Pancreas (tissue), 10 donors: ENCODE measurements around the gene STX18. TPM values are rescaled to one million over a fixed set of nuclear protein-coding genes. Genes with fewer than 3 reads are reported as not detected.

Source experiments
- ATAC-seq, 4 donors: fragments of 200-7000 bp; cut with Tn5 transposase; one replicate each; pipeline versions ENCODE4 v1.8.0 to v1.9.1; 2020; ENCODE audit warnings: mild to moderate bottlenecking in 4 of 4, moderate library complexity in 4 of 4
- DNase-seq, 6 donors: peaks; one replicate each; pipeline ENCODE4 v3.0.0-alpha.2; 2020
- FAIRE-seq: peaks from 2 replicates; lab custom pipeline; 2012; peaks lifted over from hg19 to GRCh38; lab: Jason Lieb, UNC
- H3K27ac ChIP-seq, 4 donors: fragments of 200-600 bp; sonication (generic); 1 replicate in 3 of 4; 2 replicates in 1 of 4; pipeline versions ENCODE4 v1.5.0 to v1.8.0; 2020
- H3K27me3 ChIP-seq, 4 donors: fragments of 200-600 bp; one replicate each; pipeline ENCODE4 v1.8.0; 2021
- H3K36me3 ChIP-seq, 3 donors: fragments of 200-600 bp; sonication (generic) in 1 of 3; one replicate each; pipeline versions ENCODE4 v1.5.0 to v1.8.0; 2020 to 2021
- H3K4me1 ChIP-seq, 3 donors: fragments of 200-600 bp; one replicate each; pipeline ENCODE4 v1.8.0; 2021
- H3K4me3 ChIP-seq, 4 donors: fragments of 200-600 bp; sonication (generic) in 2 of 4; one replicate each; pipeline versions ENCODE4 v1.5.0 to v1.8.0; 2020 to 2021
- H3K9me3 ChIP-seq, 4 donors: fragments of 200-600 bp; one replicate each; pipeline ENCODE4 v1.8.0; 2021
- CTCF ChIP-seq, 4 donors: fragments of 200-600 bp; sonication (generic) in 3 of 4; IDR thresholded peaks; one replicate each; pipeline versions ENCODE4 v1.5.0 to v1.8.0; 2021; ENCODE audit warnings: antibody characterized with exemption in 4 of 4
- WGBS, 2 donors: extraction: QIAGEN DNeasy Blood & Tissue Kit; methylation state at CpG; one replicate each; pipeline ENCODE4 v1.1.7; 2013; 5-methylcytosine and 5-hydroxymethylcytosine counted together
- intact Hi-C, 3 donors: fragments of 100-400 bp; cut with DNase I; formaldehyde crosslinking; loops; one replicate each; pipeline versions ENCODE4 v1.11.1 to v1.14.2; 2022
- polyA plus RNA-seq, 2 donors: library from polyadenylated mRNA; stranded (reverse); fragments of 200-250 nt; gene quantifications; one replicate each; pipeline ENCODE4 v1.2.3, GENCODE V29; 2013
- total RNA-seq, 6 donors: library from RNA; stranded (reverse); fragmentation: NEBNext Ultra II Directional in 4 of 6; extraction: Animal tissue kit (Norgen Biotek cat#: 25700) in 4 of 6; gene quantifications; one replicate each; pipeline versions ENCODE4 v1.2.1 to v1.2.4, GENCODE V29; 2021 to 2023
- donor health status: healthy with polysubstance abuse.
- donor health status: DM: no; HTN: no; CAD: no; lungs with moderate emphysema.
- donor health status: DM: no; HTN: no; CAD: no.
- donor health status: control.
- donor health status: control.
- donor health status: Bipolar disorder and iron deficiency.
- donor health status: DM: yes; HTN: yes; CAD: no.
- donor health status: DM: no; HTN: no; CAD: no.
- donor health status: DM: no; HTN: no; CAD: no.
- donor health status: DM: yes; HTN: yes; CAD: no.

Gene STX18
- total and polyA plus RNA-seq, 8 donors = 13.6 to 35.9 (median 19.0) TPM

GRCh38 chr4:4480685-4481398 lies 61.0 kb downstream of the STX18 start:
- no peaks in the 10 kb centered on the region for H3K36me3 ChIP-seq
- peaks cover 0 to 13% (median 9%) of the 10 kb centered on the region in 3 donors for H3K4me1 ChIP-seq
- 62 to 69% methylated on average over 6 of the region's 6 CpGs for WGBS, 2 donors
- H3K27ac ChIP-seq = no peak overlapping the region
- peak in 1 of 4 donors; percentile 13 for TF ChIP-seq CTCF (IDR thresholded peaks at IDR 0.05)
- intact Hi-C loops = no loop called here
- no peaks in the 10 kb centered on the region for H3K9me3 ChIP-seq
- ATAC-seq (peak in 2 of 4 donors; percentile 48 to 55), FAIRE-seq (no peak), DNase-seq (no peak)
- no peaks in the 10 kb centered on the region for H3K27me3 ChIP-seq
- no peak overlapping the region for H3K4me3 ChIP-seq

GRCh38 chr4:4480205-4480604 lies 61.6 kb downstream of the STX18 start:
- intact Hi-C loops = no loop called here
- ATAC-seq (no peak), DNase-seq (no peak), FAIRE-seq (no peak)
- WGBS, 2 donors = 80 to 81% methylated on average over 7 of the region's 7 CpGs
- Histone ChIP-seq H3K4me3 (no peak overlapping the region), H3K9me3 (no peaks in the 10 kb centered on the region), H3K27ac (no peak overlapping the region), H3K27me3 (no peaks in the 10 kb centered on the region), H3K36me3 (no peaks in the 10 kb centered on the region), H3K4me1 (peaks cover 0 to 13% (median 9%) of the 10 kb centered on the region in 3 donors)
- no peak for TF ChIP-seq CTCF (IDR thresholded peaks at IDR 0.05)

- TF ChIP-seq CTCF (IDR thresholded peaks at IDR 0.05) = no peak
- FAIRE-seq = no peak
Measured at GRCh38 chr4:4479366-4479765, 62.5 kb downstream of the STX18 start.

GRCh38 chr4:4477796-4478195 lies 64.1 kb downstream of the STX18 start:
- peaks cover 0 to 13% (median 9%) of the 10 kb centered on the region in 3 donors for H3K4me1 ChIP-seq
- H3K4me3 ChIP-seq = no peak overlapping the region
- H3K27me3 ChIP-seq = no peaks in the 10 kb centered on the region
- no peaks in the 10 kb centered on the region for H3K9me3 ChIP-seq
- intact Hi-C loops = no loop called here
- FAIRE-seq (no peak), ATAC-seq (peak; percentile 42 to 75 (median 70)), DNase-seq (peak in 1 of 6 donors; percentile 32)
- TF ChIP-seq CTCF (IDR thresholded peaks at IDR 0.05) = no peak
- no peaks in the 10 kb centered on the region for H3K36me3 ChIP-seq
- 26 to 27% methylated on average over 10 of the region's 10 CpGs for WGBS, 2 donors
- no peak overlapping the region for H3K27ac ChIP-seq

More at GRCh38 chr4:4479366-4479765, 62.5 kb downstream of the STX18 start:
- Histone ChIP-seq H3K9me3 (no peaks in the 10 kb centered on the region), H3K27me3 (no peaks in the 10 kb centered on the region), H3K27ac (no peak overlapping the region), H3K36me3 (no peaks in the 10 kb centered on the region), H3K4me3 (no peak overlapping the region), H3K4me1 (peaks cover 0 to 13% (median 9%) of the 10 kb centered on the region in 3 donors)
- ATAC-seq = no peak
- DNase-seq = no peak
- intact Hi-C loops = no loop called here
- WGBS, 2 donors = 73 to 74% methylated on average over 2 of the region's 2 CpGs

- no peak overlapping the region for H3K4me3 ChIP-seq
- FAIRE-seq (no peak), ATAC-seq (peak in 3 of 4 donors; percentile 10 to 27 (median 18)), DNase-seq (peak in 1 of 6 donors; percentile 22)
- H3K27me3 ChIP-seq = no peaks in the 10 kb centered on the region
- WGBS, 2 donors = 33 to 42% methylated on average over 3 of the region's 3 CpGs
- peaks cover 0 to 13% (median 13%) of the 10 kb centered on the region in 3 donors for H3K4me1 ChIP-seq
- no peaks in the 10 kb centered on the region for H3K36me3 ChIP-seq
- TF ChIP-seq CTCF (IDR thresholded peaks at IDR 0.05) = no peak
- H3K27ac ChIP-seq = no peak overlapping the region
- intact Hi-C loops = no loop called here
- no peaks in the 10 kb centered on the region for H3K9me3 ChIP-seq
Measured at GRCh38 chr4:4477391-4477790, 64.5 kb downstream of the STX18 start.
